ENCODE data around the gene KRT13.

KRT13 gene

DNA sequence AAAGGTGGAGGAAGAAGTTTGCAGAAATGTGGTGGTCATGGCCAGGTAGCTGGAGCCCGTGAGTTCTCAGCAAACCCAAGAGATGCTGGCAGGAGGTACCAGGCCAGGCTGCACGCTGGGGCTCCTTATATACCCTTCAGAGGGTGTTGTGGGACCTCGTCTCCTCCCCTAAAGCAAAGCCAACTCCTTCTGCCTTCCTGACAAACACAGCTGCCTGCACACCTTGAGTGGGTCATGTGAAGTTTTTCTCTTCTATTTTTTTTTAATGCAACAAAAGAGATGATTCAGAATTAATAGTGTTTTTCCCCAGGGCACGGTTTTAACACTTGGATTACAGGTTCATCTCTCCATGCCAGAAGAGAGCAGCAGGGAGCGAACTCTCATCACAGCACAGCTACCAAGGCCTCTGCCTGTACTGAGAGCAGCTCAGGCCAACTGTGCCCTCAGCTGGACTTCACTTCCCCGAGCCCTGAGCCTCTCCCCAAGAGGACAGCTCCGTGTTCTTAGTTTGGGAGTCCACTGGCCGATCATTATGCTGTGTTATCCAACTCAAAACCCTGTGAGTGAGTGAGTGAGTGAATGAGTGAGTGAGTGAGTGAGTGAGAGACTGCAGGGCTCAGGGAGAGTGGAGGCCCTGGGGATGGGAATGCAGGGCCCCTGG, 13.5 kb upstream of the KRT13 start, which contains the start of gene KRT15:
KRT15 (minus strand) TSS at position 102 of the 661 bp plus-strand sequence; CDS start at position 39, 63 bp downstream.
- DNase-seq = no peak

DNA sequence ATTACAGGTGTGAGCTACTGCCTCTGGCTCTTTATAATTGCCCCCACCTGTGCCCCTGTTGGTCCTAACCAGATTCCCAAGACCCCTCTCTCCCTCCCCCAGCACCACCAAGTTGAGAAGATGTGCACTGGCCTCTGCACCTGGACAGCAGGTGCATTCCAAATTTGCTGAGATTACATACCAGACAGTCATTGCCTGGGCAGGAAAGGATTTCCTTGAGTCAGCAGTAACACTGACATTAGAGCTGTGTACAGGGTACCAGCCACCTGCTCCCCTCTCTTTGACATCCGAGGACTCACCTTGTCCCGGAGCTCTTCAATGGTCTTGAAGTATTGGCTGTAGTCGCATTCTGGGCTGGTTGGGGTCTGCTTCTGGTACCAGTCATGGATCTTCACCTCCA, 12.6 kb upstream of the KRT13 start:
- DNase-seq = peak; percentile 37

DNA sequence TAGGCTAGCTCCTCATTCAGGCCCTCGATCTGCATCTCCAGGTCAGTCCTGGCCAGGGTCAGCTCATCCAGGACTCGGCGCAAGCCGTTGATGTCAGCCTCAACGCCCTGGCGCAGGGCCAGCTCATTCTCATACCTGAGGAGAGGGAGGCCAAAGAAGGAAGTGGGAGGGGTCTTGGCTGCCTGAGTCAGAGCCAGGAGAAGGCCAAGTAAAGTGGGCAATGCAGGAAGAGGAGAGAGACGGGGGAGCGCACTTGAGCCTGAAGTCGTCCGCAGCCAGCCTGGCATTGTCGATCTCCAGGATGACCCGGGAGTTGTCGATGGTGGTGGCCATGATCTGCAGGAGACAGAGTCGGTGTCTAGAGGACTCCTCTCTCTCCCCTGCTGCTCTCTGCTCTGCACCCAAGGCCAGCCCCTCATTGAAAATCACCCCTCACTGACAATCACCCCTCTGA, 11.4 kb upstream of the KRT13 start:
- DNase-seq = no peak

DNA sequence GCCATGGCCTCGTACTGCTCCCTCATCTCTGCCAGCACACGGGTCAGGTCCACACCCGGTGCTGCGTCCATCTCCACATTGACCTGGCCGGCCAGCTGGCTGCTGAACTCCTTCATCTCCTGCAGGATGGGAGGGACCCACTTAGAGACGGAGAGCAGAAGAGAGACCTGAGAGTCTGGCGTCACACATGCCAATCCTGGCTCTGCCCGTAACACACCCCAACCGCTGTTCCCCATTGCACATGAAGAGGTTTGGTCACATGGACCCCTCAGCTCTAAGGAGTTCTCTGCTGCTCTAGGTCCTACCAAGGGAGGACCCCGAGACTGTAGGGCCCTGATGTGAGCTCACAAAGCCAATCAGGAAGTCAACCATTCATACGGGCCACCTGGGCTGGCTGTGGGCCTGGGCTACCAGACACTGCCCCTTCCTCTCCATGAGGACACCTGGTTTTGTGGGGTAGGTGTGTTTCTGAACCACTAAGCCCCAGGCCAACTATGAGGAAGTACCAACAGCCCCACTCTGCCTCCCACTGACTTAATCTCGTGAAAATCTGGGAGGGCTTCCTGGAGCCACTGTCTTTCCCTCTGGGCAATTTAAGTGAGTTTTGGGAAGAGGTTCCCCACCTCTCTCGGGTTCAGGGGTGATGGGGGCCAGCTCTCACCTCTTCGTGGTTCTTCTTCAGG, 10.9 kb upstream of the KRT13 start:
- DNase-seq = no peak

DNA sequence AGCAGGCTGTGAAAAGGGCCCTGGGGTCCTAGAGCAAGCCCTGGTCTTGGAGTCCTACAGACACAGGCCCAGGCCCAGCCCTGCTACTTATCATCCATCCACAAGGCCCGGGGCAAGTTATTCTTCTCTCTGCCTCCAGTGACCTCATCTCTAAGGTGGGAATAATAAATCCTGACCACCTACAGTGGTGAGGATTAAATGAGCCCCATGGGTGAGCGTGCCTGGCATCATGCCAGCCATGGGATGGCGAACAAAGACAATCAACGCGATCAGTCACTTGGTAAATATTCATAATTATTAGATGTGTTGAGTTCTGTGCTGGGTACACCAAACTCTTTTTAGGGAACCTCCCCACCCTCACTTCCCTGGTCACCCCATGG, 7.7 kb upstream of the KRT13 start:
- no peak for DNase-seq

DNA sequence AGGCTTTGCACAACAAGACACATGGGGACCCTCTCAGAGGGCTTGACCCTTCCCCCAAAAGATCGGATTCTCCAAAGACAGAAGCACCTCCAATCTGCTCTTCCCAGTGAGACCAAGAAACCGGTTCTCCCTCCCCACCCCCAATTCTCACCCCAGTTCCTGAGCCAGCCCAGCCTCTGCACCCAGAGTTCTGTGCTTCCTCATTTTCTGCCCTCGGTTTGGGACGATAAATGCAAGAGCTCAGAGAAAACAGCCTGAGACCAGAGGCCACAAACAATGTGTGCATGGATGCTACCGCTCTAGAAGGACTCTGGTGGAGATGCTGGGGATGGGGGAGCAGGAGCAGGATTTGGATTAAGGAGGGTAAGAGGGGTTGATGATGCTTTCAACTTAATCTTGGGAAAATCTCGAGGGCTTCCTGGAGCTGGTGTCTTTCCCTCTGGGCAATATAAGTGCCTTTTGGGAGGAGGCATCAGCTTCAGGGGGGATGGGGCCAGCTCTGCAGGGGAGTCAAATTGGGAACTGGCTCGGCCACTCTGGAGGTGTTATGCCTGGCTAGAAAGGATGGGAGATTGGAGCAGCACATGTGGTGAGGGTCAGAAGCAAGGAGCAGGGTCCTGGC, 7.2 kb upstream of the KRT13 start:
- DNase-seq = no peak

DNA sequence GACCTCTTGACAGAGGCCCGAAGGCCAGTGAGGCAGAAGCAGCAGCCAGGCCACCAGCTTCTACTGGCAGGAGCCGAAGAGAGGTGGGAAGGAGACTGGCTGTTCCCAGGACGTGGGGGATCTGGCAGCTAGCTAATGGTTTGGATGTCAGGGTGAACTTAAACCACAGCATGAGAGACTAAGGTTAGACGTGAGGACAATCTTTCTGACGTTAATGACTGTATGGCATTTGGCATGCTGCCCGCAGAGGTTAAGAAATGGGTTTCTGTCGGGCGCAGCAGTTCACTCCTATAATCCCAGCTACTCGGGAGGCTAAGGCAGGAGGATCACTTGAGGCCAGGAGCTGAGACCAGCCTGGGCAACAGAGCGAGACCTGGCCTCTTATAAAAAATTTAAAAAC, 6.3 kb upstream of the KRT13 start:
- DNase-seq = no peak

DNA sequence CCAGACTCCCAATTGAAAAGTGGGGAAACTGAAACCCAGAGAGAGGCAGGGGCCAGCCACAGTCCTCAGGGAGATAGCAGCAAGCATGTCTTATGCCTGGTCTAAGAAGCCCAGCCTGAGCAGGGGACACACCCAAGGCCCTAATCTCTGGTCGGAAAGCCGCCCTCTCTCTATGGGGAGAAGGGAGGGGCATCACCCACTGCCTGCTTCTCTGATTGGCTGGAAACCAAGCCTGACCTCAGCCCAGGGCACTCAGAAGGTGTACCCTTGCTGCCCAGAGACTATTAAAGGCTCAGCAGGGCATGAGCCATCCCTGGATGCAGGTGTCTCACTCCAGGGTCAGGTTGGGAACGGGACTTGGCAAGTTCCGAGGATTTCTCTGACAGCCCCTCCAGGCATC, 5.7 kb upstream of the KRT13 start:
- peak; percentile 57 for DNase-seq

DNA sequence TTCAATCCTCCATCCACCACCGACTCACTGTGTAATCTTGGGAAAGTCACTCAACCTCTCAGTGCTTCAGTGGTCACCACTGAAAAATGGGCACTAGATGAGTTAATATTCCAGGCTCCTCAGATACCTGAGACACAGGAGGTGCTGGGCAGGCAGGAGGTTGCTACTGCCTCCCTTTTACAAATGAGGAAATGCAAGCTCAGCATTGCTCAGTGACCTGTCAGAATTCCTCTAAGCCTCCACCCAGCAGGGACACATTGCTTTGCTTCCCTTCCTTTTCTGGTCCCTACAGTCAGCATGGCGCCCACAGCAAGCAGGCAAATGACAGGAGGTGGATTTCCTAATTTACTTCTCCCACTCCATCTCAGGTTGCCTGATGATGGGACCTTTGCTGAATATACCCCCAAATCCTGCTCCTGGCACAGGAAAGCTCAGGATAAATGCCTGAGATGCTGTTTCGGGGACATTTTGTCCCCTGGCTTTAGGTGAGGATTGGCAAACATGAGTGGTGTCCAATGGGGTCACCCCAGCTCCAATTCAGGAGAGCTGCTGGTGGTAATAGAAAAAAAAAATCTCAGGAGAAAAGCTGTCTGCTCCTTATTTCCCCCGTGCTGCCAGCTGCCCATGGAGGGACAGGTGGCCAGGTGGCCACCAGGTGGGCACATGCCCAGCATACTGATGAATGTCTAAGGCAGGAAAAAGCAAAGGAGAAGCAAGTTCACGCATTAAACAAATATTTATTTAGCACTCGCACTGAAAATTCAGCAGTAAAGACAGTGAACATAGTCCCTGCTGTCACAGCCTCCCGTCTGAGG, 5.0 kb upstream of the KRT13 start:
- peak; percentile 57 for DNase-seq

DNA sequence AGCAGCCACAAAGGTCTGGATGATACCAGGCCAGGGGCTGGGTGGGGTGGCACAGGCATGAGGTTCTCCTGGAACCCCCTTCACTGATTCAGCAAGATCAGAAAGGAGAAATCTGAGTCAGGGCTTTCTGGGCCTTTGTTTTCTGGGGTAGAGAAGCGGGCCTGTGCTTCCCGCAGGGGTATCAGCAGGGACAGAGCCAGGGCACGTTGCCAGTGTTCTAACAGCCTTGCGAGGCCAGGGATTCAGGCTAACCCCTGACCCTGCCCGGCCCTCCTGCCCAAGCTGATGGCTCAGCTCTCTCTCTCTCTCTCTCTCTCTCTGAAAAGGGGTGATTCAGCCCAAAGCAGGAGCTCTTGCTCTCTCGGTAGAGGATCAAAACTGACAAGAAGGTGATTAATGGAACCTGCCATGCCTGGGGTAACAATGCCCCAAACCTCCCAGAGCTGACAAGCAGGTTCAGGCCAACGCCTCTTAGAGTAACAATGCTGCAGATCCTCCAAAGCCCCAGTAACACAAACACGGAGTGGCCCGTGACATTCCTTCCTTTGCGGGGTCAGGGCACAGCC, 2.0 kb upstream of the KRT13 start:
- no peak for DNase-seq

DNA sequence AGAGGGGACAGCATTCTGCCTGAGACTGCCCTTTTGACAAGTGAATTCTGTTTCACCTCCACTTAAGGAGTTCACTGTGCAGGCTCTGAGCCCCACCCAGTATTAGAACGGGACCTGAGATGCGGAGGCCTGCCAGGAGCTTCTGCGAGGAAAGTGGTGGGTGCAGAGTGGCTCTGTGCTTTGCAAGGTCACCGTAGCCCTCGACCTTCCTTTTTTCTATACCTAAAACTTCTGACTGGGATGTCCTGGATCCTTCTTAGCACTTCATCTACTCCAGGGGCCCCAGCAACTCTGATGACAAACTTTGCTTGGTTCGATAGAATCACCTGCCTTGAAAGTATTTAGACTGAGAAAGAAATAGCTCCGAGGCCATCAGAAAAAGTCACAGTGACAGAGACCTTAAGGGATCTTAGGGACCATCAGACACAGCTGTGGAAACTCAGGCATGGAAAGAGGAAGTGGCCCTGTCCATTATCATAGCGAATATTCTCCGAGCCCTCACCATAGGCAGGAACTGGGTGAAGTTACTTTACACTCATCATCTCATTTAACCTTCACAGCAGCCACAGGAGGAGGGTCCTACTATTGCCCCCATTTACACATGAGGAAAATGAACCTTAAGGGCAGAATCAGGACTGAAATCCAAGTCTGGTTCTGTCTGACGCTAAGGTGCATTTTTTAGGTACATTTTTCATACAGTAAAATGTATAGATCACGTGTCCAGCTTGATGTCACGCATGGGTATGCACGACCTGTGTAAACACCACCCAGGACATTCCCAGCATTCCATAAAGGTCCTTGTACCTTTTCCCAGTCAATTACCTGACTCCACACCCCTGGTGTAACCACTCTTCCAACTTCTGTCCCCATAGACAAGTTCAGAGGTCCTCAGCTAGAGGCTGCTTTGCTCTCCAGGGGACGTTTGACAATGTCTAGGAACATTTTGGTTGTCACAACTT, 676 bp upstream of the KRT13 start:
- DNase-seq = no peak

DNA sequence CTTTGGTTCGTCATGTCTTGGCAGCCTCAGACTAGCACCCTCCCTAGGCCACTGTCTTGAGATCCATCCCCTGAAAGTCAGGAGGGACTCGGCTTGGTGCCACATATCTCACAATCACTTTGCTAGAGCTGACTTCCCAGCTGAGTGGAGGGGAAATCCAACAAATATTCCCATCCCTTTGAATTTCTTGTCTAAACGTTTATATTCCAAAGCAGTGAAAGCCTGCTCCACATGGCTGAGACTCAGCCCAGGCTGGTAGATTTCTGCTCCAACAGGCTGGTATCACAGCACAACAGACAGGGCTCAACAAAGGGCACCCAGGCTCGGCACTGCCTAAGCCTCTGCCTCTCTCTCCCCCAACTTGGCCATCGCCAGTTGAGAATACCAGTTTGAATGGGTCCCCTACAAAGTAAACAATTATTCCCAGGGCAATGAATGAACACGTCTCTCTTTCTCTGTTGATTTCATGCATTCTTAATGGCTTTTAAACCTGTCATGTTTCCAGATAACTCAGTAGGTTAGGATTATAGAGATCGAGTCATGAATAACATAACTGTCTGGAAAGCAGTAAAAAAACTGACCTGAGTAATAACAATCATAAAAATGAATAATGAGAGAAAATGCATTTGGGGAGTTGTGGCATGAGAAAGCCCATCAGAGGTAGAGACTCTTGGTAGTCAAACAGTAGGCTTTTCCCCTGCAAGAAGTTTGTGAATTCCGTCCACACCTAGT, 1.0 kb downstream of the KRT13 start:
- no peak for DNase-seq

DNA sequence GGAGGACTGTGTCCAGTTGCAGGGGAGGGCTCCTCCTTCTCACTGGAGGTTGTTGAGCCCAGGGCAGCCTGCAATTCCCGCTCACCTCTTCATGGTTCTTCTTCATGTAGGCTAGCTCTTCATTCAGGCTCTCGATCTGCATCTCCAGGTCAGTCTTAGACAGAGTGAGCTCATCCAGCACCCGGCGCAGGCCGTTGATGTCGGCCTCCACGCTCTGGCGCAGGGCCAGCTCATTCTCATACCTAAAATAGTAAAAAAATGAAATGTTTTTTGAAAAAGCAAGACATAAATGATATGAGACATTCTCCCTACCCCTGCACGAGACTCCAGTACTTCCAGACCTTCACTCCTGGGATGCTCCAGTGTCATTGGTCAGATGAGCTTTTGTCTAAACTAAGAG, 2.2 kb downstream of the KRT13 start:
- no peak for DNase-seq

DNA sequence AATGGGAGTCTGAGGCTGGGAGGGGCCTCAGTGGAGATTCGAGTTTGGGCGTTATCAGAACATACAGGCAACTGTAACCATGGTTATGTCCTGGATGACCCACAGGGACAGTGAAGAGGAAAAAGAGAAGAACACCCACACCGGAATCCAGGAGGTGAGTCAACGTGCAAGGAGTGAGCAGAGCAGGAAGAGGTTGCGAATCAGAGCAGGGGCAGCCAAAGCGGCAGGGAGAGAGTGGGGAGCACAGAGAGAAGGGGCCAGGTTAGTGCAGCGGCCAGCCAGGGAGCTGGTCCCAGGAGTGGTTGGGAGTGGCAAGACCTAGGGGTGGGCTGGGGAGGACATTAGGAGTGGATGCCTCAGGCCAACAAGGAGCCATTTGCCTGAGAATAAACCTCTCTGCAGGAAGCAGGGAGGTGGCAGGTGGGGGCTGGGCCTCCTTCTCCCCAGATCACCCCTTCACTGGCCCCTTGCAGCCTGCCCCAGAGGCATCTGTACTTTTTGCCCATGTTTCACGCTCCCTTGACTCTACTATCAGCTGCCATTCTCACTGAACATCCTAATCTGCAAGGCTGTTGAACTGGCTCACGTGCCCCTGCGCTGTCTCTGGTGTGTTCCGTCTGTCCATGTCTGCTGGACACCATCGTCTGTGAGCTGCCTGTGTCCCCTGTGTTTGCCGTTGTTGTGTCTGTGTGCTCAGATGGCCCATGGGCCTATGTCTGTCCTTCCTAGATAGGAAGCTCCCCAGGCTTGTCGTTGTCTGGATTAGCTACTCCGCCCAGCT, 5.1 kb downstream of the KRT13 start:
- DNase-seq = no peak

DNA sequence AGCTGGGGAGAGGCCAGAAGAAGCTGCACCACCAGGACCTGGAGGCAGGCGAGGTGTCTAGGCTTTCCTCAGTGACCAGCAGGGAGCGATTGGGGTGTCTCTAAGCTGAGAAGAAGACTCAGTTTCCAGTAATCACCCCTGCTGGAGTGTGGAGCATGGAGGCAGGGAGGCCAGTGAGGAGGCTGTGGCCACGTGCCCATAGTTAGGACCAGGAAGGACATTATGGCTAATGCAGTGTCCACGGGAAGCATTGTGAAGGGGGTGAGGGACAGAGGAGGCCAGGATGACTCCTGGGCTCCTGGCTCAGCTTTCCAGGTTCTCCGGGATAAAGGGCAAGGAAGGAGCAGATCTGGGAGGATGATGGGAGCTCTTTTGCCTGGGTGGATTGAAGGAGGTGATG, 5.7 kb downstream of the KRT13 start:
- DNase-seq = no peak

DNA sequence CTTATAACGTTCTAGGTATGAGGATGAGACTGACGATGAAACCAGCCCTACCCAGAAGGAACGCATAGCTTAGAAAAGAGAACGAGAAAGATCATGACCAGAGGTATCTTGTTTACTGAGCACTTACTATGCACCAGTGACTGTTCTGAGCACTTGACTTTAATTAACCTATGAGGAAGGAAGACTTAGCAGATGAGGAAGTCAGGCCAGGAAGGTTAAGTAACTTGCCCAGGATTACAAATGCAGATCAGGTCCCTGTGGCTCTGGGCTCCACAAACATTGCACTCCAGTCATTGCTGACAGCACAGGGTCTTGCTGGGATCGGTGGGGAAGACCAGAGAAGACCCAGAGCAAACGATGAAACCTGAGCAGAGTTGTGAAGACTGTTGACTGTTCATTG, 7.1 kb downstream of the KRT13 start:
- DNase-seq = no peak

DNA sequence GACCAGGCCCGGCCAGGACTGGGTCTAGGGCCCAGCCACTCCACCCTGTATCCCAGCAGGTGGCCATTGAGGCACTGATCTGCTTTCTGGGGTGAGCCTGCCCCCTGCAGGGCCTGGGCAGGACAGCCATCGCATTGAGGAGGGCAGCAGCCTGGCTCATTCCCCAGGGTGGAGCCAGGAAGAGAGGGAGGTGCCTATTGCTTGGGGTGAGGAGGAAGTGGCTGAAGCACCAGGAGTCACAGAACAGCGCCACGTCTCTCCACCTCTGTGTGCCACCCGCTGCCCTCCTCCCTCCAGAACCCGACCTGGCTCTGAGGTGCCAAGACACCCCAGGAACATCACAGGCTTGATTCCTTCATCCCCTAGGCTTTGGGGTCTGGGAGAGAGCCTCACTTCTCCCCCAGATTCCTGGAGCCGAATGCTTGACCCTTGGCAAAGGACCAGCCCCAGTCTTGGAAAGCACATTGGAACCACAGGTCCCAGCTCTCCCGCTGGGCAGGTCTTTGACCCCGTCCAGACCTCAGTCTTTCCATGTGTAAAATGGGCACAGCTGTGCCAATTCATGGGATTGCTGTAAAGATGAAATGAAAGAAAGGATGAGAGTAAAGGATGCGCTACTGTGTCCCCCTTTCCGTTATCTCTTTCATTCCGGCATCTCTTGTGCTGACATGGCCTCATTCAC, 8.5 kb downstream of the KRT13 start:
- peak; percentile 66 for DNase-seq

DNA sequence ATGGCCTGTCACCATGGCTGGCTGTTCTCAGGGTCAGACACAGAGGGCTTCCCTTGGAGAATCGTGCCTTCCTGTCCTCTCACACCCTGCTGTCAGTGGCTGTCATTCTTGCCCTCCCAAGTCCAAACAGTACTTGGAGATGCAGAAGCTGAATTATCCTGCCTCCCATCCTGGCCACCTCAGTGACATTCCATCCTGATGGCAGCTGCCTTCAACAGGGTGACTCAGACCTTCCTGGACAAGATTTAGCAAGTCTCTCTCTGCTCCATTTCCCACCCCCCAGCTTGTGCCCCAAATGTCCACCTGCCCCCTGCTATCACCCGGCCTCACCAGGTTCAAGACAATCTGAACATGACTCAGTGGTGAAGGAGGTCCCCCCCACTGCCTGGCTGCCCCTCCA, 10.9 kb downstream of the KRT13 start:
- DNase-seq = no peak

DNA sequence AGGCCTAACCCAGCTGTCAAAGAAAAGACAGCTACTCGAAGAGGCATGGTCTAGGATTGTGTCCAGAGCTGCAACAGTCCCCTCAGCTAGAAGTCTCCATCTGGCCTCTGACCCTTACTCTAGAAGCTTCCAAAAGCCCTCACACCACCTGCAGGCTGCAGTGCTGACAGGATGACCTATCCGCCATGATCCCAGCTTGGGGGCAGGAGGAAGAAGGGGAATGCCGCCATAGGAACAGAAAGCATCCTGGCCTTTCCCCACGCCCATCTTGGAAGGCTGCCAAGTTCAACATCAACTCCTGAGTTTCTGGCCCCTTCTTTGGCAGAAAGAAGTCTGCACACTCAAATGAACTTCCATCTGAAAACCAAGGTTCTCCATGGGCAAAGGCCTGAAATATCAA, 12.6 kb downstream of the KRT13 start:
- peak; percentile 89 for DNase-seq

DNA sequence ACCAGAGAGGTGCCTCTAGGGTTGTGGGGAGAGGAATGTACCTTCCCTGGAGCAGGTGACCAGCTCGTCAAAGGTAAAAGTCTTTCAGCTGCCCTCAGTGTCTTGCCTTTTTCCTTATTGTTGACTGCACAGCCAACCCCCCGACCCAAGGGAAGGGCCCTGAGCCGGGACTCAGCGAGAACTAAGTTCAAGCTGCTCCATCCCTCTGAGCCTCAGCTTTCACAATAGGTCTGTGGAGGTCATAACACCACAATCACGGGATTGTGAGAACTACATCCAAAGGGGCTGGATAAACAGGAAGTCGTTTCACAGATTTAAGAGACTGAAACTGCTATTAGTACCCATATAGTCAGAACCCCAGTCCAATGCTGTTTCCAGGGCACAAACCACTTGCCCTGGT, 13.1 kb downstream of the KRT13 start:
- no peak for DNase-seq

All from NCI-H510A treated with DMSO at 0.1 percent for 48 hours (cell line).